Testis (tissue), 3 donors: ENCODE data around the gene IQGAP1. TPM values are rescaled to one million over a fixed set of nuclear protein-coding genes. Genes with fewer than 3 reads are reported as not detected.

Experiments
- DNase-seq: peaks from one replicate; pipeline ENCODE4 v3.0.0-alpha.2; 2019
- H3K27ac ChIP-seq, 2 donors: fragments of 200-600 bp; sonication (generic); one replicate each; pipeline ENCODE4 v1.5.1; 2019
- H3K27me3 ChIP-seq: fragments of 200-600 bp; sonication (generic); one replicate; pipeline ENCODE4 v1.5.1; 2019
- H3K36me3 ChIP-seq: fragments of 200-600 bp; sonication (generic); one replicate; pipeline ENCODE4 v1.5.1; 2017; ENCODE audit warnings: low read depth; ENCODE audit errors: missing control alignments
- H3K4me1 ChIP-seq: fragments of 200-600 bp; sonication (generic); one replicate; pipeline ENCODE4 v1.5.1; 2019
- H3K4me3 ChIP-seq, 2 donors: fragments of 200-600 bp; sonication (generic); one replicate each; pipeline ENCODE4 v1.5.1; 2017 to 2019
- H3K9me3 ChIP-seq: fragments of 200-600 bp; sonication (generic); one replicate; pipeline ENCODE4 v1.5.1; 2017
- CTCF ChIP-seq, 3 experiments: fragments of 450-650 bp in 2 of 3; fragments of 200-600 bp in 1 of 3; sonication (generic) in 1 of 3; IDR thresholded peaks; one replicate each; pipeline ENCODE4 v1.5.1; 2016 to 2019; ENCODE audit warnings: antibody characterized with exemption in 3 of 3, mild to moderate bottlenecking in 2 of 3, moderate library complexity in 1 of 3
- POLR2A ChIP-seq: fragments of 450-650 bp; IDR thresholded peaks from one replicate; pipeline ENCODE4 v1.6.1; 2017; ENCODE audit warnings: antibody characterized with exemption, mild to moderate bottlenecking, moderate library complexity
- WGBS, 2 donors: methylation state at CpG; one replicate each; pipeline ENCODE4 v1.1.5; 2018; 5-methylcytosine and 5-hydroxymethylcytosine counted together
- intact Hi-C: fragments of 100-400 bp; cut with DNase I; formaldehyde crosslinking; loops from one replicate; pipeline ENCODE4 v1.15.1; 2023; ENCODE audit warnings: low total_unique reads
- polyA plus RNA-seq: library from polyadenylated mRNA; stranded (reverse); fragments of 350-450 nt; fragmentation: Illumina TruSeq; extraction: RNeasy Lipid Tissue Mini Kit (QIAGEN cat#74804); gene quantifications from one replicate; pipeline ENCODE4 v1.2.3, GENCODE V29; 2014; ENCODE audit warnings: low read depth, low replicate concordance; ENCODE audit not compliant: insufficient read depth
- total RNA-seq, 2 donors: library from RNA; depleted of rRNA; stranded (reverse); fragments of >200 nt; gene quantifications; one replicate each; pipeline ENCODE4 v1.2.3, GENCODE V29; 2016

Gene IQGAP1
- total and polyA plus RNA-seq, 3 donors from 2014 or later = 44.4 to 102 (median 86.9) TPM

- Histone ChIP-seq H3K9me3 (no peaks in the 10 kb centered on the region), H3K4me1 (peaks cover 8% of the 10 kb centered on the region), H3K4me3 (no peak overlapping the region), H3K27ac (no peak overlapping the region), H3K36me3 (no peaks in the 10 kb centered on the region), H3K27me3 (no peaks in the 10 kb centered on the region)
- TF ChIP-seq POLR2A = no peak
- no peak for TF ChIP-seq CTCF (IDR thresholded peaks at IDR 0.05)
- DNase-seq = no peak
- intact Hi-C loops = no loop called here
Observed at GRCh38 chr15:90381515-90381914, 6.5 kb upstream of the IQGAP1 start.

GRCh38 chr15:90382320-90382719 is 5.7 kb upstream of the IQGAP1 start:
- no peak for DNase-seq
- no peaks in the 10 kb centered on the region for H3K9me3 ChIP-seq
- H3K4me3 ChIP-seq = no peak overlapping the region
- intact Hi-C loops = no loop called here
- TF ChIP-seq POLR2A = no peak
- no peak overlapping the region for H3K27ac ChIP-seq
- H3K27me3 ChIP-seq = no peaks in the 10 kb centered on the region
- no peaks in the 10 kb centered on the region for H3K36me3 ChIP-seq
- peaks cover 9% of the 10 kb centered on the region for H3K4me1 ChIP-seq

GRCh38 chr15:90386221-90386620 is 1.8 kb upstream of the IQGAP1 start:
- WGBS, 2 donors = 14 to 17% methylated on average over 2 of the region's 2 CpGs
- no peaks in the 10 kb centered on the region for H3K9me3 ChIP-seq
- DNase-seq = no peak
- no peaks in the 10 kb centered on the region for H3K27me3 ChIP-seq
- no peak for TF ChIP-seq CTCF (IDR thresholded peaks at IDR 0.05)
- no peak for TF ChIP-seq POLR2A
- H3K27ac ChIP-seq = peak overlapping the region in 1 of 2 donors; percentile 52
- no peaks in the 10 kb centered on the region for H3K36me3 ChIP-seq
- H3K4me3 ChIP-seq = no peak overlapping the region
- H3K4me1 ChIP-seq = peaks cover 20% of the 10 kb centered on the region
- intact Hi-C loops = no loop called here

GRCh38 chr15:90388462-90389380 is 679 bp downstream of the IQGAP1 start:
- Histone ChIP-seq H3K27me3 (no peaks in the 10 kb centered on the region), H3K4me1 (peaks cover 20% of the 10 kb centered on the region), H3K27ac (peak overlapping the region; percentile 73 to 95), H3K9me3 (no peaks in the 10 kb centered on the region), H3K4me3 (peak overlapping the region; percentile 94 to 95), H3K36me3 (no peaks in the 10 kb centered on the region)
- peak; percentile 56 for DNase-seq
- intact Hi-C loops = no loop called here
- no peak for TF ChIP-seq CTCF (IDR thresholded peaks at IDR 0.05)
- TF ChIP-seq POLR2A = no peak
- 1% methylated on average over 18 to 37 of the region's 52 CpGs for WGBS, 2 donors

GRCh38 chr15:90389513-90389912 is 1.5 kb downstream of the IQGAP1 start:
- TF ChIP-seq CTCF (IDR thresholded peaks at IDR 0.05) (no peak), POLR2A (no peak)
- Histone ChIP-seq H3K36me3 (no peaks in the 10 kb centered on the region), H3K27me3 (no peaks in the 10 kb centered on the region), H3K4me1 (peaks cover 23% of the 10 kb centered on the region), H3K27ac (peak overlapping the region in 1 of 2 donors; percentile 95), H3K4me3 (peak overlapping the region; percentile 94 to 95), H3K9me3 (no peaks in the 10 kb centered on the region)
- WGBS, 2 donors = 50% methylated on average over 6 of the region's 6 CpGs
- DNase-seq = no peak
- intact Hi-C loops = no loop called here
